Ramos (cell line): Measurements from ENCODE around the gene CLEC18B.
"Not testable (repeated sequence)": the region's sequence is repeated elsewhere in the genome, so short reads cannot be mapped to it uniquely, and the experiment has no call there.

Experiments
- in situ Hi-C: fragments of 300-500 bp; cut with MboI; formaldehyde crosslinking; loops from one replicate; pipeline ENCODE4 v1.14.3; 2022; ENCODE audit warnings: low sequenced_read_pairs; ENCODE audit not compliant: unreplicated experiment

The CLEC18B gene

DNA sequence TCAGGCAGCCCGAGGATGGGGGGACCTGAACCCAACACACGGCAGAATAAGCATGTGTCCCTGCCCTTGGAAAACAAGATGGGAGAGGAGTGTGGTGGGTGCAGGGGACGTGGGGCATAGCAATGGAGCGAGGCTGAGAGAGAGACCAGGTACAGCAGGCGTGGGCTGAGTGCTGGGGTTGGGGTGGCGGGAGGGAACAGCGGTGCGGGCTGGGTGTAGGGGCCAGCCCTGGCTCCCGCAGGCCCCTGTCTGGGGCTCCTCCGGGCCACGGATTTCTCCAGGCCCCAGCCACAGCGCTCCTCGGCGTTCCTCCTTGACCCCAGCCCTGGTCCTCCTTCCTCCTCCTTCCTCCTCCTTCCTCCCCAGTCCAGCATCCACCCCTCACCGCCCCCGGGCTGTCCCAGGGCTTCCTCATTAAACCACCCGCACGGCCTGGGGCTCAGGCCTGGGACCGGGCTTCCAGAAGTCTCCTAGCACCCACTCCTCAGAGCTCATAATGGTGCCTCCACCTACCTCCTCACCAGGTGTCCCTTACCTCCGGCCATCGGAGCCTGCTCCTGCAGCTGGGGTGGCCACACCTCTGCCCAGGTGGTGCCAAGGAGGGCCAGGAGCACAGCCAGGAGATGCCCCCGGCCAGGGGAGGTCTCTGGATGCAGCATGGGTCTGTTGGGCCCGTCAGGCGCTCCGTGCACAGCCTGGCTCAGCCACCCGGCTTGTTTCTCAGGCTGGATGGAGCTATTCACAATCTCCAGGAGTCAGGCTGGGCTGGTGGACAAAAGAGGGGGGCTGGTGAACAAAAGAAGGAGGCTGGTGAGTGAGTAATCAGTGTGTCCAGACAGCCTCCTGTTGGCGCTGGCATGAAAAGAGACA is at the start of gene CLEC18B:
TSS of gene CLEC18B (minus strand) at position 867 of the 870 bp plus-strand sequence. CDS start at position 659, 208 bp downstream.
- in situ Hi-C loops = not testable (repeated sequence)

DNA sequence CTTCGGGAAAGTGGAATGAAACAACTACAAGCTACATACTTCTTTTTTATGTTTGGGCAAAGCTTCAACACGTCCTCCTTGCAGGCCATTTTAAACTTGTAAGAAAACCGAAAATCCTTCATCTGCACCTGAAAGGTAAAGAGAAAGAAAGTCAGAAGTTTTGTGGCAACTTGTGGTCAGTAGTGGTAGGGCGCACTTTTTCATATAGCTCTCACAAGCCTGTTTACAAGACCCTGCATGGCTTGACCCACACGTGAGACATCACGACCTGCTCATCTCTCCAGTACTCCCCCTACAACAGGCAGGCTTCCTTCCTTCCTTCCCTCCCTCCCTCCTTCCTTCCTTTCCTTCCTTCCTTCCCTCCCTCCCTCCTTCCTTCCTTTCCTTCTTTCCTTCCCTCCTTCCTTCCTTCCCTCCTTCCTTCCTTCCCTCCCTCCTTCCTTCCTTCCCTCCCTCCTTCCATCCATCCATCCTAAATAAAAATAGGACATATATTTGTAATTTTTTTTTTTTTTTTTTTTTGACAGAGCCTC is 48.7 kb upstream of the CLEC18B start:
- in situ Hi-C loops = no loop called here

DNA sequence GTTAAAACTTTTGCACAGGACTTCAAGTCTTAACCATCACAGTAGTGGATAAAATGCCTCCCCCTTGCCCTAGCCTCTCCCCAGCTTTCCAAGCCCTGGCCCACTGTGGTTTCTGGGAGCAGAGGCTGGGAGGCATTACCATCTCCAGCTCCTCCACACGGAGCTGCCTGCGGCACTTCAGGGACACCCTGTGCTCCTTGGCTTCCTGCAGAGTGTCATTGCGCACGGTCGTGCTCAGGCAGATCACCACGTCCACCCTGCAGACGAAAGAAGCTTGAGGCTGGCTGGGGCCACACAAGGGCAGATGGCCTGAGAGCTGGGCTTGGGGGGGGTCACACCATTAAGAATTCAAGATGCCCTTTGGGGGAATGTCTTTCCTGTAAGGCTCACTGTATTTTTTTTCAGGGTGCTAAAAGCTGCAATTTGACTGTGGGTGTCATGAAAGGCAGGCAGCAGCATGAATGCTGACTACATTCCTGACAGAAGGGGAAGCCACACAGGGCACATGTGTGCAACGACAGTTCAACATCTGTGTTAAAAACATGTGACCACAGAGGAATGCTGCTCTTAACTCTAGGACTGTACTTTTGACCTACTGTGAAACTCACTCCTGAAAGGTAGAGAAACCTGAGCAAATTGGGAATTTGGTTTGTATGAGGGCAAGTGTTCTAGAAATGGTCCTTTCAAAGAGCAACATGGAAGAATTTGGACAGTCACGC is 47.7 kb upstream of the CLEC18B start:
- in situ Hi-C loops = no loop called here

DNA sequence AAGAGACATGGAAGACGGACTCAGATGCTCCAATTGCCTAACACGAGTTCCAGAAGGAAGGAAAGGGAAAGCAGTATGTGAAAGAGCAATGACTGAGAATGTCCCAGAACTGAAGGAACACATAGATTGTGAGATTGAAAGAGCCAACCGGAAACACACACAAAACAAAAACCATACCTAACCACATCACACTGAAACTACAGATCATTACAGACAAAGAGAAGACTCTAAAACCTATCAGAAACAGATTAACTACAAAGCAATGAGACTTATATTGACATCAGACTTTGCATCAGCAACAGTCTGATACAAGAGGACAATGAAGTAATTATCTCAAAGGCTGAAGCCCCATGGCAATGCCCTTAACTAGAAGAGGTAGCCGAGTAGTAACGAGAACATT is 45.6 kb upstream of the CLEC18B start:
- in situ Hi-C loops = no loop called here

DNA sequence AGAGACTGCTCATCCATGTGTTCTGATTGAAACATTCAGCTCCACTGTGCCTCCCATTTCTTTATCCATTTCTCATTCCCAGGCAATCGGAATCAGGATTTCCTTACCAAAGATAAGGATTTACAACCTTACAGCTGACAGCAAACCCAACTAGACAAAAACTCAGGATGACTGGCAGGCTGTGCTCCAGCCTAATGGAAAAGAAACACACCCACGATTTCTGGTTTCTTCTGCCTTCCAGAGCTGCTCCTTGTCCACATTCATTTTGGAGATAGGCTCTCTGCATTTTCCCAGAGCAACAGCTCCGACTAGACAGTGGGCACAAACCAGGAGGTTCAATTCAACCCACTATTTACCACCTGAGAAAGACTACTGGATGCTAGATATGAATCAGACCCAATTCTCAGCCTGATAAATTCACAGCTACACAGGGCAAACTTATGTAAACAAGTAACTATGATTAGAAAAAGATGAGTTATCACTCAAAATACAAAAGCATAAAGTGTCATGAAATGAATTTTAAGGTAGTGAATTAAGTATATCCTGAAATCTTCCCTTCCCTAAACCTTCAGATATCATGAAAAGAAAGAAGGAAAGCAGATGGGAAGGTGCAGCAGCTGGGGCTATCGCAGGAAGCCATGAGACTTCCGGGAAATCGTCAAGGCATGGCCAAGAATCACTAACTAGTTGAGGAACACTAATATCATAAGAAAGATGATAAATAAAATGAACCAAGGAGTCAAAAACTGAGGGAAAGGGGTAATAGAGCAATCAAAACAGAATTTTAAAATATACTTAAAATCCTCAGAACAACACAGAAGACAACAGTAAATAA is 44.8 kb upstream of the CLEC18B start:
- in situ Hi-C loops = no loop called here

DNA sequence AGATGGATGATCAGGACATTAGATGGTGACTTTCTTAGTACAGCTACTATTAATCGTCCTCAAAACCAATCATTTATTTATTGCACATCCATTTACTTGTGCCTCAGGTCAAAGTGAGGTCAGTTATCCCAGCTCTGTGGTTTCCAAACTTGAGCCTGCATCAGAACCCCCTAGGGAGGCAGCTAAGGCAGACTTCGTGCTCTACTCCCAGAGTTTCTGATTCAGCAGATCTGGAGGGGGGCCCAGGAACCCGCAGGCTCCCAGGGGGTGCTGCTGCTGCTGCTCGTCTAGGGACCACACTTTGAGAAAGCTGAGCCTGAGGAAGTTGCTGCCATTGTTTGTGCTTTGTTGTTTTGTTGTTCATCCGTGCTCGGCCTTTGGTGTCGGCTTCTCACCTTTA is 44.0 kb upstream of the CLEC18B start:
- in situ Hi-C loops = no loop called here

DNA sequence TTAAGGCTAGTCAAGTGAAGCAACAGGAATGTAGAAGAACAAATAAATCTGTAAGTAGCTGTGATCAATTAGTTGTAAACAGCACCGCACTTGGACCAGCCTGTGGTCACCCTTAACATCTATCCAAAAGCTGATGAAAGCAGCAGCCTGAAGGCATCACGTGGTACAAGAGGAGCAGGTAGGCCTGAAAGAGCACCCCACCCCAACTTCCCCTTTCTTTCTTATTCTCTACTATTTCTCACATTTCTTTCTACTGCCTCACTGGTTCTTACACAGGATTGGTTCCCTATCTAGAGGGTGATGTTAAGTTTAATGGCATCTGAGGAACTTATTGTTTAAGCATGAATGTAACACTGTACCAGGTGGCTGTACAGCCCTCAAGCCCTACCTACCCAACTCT is 42.6 kb upstream of the CLEC18B start:
- in situ Hi-C loops = no loop called here

DNA sequence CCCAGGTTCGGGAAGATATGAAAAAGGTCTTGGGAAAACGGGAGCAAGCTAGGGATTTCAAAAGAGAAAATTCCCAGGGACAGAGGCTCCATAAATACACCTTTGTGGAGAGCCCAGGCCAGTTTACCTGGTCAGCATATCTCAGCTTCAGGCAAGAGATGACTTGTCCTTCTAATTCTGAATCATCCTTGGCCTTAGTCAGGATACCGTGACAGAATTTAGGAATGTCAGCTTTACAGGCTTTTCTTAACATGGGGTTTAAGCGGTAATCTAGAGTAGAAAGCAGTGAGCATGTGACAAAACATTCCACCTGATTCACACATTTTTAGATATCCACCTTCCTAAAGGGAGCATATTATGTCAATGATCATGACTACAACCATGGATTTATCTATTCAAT is 41.1 kb upstream of the CLEC18B start:
- in situ Hi-C loops = no loop called here

DNA sequence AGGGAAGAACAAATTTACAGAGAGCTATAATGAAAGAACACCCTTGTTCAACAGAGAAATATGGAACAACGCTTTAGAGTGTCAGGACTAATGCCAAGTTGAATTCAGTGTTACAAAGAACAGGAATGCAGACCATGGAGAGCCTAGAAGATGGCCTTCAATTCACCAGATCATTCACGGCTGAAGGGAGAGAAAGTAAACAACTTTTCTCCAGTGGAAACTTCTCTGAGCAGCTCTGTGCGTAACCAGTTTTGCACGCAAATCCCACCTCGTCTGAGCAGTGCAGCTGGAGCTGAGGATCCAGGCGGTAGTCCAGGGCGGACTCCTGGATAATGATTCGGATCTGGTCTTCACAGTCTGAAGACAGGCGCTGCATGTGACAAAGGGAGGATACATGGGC is 40.5 kb upstream of the CLEC18B start:
- in situ Hi-C loops = no loop called here

DNA sequence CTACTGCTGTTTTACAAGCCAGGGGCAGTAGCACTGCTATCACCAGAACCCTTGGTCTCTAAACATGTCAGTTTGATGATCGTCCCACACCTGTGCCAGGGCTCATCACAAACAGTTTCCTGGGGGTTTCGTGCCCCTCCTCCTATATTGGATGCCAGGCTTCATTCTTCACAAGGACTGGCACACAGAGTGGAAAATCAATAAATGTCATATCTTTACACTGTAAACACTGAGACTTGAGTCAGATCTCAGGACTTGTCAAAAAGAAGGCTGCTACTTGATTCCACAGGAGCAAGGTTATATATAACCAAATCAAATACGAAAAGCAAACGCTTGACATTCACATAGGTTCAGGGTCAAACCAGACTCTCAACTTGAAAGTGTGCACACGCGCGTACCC is 39.3 kb upstream of the CLEC18B start:
- in situ Hi-C loops = no loop called here

DNA sequence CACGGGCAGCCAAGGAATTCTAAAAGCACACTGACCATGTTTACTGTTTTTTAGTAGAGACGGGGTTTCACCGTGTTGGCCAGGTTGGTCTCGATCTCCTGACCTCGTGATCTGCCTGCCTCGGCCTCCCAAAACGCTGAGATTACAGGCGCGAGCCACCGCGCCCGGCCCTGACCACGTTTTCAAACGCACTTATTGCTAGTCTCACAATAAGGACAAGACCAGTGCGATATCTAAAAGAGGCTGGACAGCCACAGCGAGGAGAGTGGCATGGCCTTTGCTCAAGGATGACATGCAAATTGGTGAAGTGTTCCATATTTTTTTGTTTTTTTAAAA is 35.0 kb upstream of the CLEC18B start:
- in situ Hi-C loops = no loop called here

DNA sequence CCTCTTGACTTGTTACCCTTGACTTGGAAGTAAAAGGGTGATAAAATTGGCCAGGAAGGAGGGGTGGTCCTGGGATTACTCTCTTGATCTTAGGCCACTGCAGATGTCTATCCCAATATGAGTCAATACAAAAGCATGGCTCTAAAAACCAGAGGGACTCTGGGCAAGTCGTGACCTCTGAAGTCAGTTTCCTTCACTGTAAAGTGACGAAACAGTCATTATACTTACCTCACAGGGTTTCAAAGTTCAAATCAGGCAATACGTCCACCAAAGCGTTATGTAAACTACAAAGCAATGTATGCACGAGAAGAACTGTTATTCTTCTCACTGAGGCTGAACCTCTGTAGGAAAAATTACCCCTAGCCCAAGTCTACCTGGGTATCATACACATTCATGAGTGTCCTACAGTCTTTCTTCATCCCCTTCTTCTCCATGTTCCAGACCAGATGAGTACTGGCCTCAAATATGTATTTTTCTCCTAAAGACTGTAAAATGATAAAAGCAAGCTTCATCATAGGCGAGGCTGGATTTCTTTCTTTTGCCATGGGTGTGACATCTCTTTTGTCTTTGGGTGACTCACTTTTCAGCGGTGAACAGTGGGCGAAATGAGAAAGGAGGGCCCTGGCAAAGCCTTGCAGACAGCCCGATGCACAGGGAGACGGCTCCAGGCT is 34.5 kb upstream of the CLEC18B start:
- in situ Hi-C loops = no loop called here

DNA sequence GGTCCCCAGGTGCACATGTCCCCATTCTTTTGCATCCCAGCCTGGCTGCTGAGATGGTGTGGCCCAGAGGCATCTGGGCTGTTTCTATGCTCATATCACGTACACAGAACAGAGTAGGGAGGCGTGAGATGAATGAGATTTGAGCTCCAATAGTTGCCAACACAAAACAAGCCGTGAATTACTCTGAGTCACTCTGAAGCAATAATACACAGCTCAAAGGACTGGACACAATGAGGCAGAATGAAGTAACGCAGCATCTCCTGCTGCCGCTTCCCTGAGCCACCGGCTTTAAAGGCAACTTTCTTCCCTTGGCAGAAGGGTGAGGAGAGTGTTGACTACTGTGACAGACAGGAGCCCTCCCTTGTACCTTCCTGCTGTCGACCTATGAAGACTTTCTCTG is 33.9 kb upstream of the CLEC18B start:
- in situ Hi-C loops = no loop called here

DNA sequence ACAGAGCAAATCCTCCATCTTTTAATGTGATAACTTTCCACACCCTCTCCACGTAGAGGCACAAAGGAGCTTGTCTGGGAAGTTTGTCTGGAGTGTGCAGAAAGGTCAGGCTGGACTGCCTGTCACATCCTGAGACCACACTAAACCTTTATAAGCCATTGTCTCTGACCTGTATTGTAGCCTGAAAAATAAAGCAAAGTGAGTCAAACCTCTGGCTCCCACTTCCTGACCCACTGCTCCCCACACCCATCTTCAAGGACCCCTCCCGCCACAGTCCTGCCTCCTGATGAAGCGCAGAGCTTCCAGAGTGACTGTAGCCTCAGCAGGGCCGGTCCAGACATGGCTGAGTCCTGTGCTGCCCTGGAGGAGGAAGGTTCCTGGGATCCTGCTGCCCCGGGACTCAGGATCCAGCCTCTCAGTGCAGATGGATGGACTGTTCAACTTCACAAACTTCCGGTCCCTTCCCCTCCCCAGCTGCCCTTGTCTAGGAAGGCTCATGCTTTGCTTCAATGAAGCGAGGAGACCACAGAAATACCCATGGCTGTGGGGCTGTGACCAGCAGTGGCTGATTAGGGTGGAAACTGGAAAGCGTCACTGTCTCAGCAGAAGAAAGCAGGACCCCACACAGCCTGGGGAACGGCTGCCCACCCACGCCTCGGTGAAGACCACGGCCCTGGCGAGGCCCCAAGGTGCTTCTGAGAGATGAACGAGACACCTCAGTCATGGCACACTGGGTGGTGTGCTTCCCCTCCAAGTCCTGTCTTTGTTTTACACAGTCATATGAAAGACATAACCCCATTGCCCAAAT is 30.9 kb upstream of the CLEC18B start:
- in situ Hi-C loops = no loop called here

DNA sequence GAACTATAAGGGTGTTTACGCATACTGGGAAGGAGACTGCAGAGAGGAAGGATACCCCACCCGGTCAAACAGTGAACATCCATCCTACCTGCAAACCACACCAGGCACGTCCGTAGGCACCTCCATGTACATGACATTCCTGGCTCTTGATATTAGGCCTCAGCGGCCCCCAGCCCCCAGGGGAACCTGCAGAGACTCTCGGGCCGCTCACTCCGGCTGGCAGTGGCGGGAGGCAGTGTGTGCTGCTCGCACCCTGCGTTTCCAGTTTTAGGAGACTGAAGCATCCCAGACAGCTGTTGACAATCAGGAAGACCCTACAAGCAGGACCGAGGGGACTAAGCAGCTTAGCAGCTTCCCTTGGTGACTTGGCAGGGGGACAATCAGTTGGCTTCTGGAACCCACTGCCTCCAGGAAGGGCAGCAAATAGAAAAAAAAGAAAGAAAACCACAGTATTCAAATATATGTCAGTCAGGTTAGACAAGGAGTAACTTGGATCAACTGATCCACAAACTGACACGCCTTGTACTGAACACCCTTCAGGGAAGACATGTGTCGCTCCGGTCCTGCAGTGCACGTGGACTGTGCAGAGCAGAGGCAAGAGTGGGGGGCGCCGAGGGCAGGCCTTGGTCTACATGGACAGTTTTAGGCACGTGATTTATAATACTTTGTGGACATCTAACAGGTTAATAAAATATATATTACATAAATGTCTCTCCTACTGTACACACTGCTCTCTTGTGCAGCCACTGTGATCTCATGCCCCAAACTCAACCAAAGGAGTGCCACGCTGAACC is 29.9 kb upstream of the CLEC18B start:
- in situ Hi-C loops = no loop called here

DNA sequence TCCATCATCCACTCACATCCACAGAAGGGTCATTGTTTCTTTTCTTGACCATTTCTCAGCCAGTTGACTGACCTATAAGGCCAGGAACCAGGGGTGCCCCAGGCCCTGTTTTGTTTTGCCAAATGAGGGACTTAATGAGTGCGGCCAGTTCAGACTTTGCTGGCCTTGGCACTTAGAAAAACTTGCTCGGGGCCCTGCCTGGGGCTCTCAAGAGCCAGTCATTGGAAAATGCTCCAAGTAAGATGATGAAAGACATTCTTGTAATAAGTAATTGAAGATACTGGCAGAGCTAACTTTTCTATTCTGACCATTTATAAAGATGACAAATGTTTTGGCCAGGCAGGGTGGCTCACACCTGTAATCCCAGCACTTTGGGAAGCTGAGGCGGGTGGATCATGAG is 29.0 kb upstream of the CLEC18B start:
- in situ Hi-C loops = no loop called here

DNA sequence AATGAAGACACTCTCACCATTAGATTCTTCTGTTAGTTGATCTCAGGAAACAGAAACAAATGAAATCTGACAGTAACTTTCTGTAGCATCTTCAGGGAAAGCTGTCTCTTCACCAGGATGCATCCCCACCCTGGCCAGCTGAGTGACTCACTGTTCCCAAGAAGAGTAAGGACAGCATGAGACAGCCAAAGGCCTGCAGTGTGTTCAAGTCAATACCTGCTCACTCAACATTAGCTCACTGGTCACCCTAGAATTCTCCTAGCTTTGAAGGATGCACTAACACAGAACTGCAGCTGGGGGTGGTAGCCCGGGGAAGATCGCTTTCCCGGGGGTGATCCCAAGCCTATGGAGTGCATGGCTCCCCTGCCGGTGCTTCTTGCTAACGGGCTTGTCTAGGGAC is 28.2 kb upstream of the CLEC18B start:
- in situ Hi-C loops = no loop called here

DNA sequence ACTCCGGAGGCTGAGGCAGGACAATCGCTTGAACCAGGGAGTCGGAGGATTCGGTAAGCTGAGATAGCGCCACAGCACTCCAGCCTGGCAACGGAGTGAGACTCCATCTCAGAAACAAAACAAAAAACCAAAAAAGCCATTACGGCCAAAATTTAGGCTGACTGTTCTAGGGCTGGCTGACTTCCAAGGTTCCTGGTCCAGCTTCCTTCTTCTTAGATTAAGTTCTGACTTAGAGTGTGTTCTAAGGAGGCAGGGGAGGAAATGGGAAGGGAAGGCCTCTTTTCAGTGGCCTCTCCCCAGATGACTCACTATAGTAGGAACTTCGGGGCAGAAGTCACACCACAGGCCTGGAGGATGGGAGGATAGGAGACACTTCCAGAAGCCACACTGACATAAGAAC is 27.7 kb upstream of the CLEC18B start:
- in situ Hi-C loops = no loop called here

DNA sequence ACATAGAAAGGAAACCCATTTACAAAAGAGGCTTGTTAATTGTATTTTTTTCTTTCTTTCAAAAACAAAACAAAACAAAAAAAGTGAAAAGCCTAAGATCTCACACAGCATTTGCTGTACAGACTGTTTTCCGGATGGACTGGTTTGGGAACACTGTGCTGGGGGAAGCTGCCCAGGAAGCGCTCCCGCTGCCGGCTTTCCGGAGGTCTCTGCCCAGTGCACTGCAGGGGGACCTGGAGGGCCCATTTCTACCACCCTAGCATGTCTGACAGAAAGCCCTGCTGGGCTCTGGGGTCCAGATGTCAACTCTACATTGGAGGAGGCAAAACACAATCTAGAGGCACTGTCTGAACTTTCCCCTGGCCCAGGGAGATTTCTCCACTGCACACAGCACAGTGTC is 26.3 kb upstream of the CLEC18B start:
- in situ Hi-C loops = no loop called here
